ENCODE measurements around the gene PLCD3.

DNA sequence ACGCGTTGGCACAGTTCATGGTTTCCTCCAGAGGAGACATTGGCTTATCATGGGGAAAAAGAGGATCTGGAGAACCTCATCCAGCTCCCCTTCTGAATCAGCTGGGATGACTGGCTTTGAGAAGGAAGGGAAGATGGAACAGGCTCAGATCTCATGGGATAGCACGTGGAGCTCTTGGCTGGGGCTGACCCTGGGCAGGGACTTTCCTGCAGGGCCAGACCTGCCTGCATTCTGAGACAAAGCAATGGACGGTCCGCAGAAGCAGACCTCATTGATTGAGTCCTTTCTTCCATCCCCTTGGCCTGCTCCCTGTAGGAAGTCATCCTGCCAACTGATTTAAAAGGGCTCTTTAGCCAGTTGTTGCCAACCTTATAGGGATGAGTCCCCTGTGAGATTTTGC is 26.2 kb downstream of the PLCD3 start:
- no peak for TF ChIP-seq POLR2A (IDR thresholded peaks at IDR 0.05)
- TF ChIP-seq, protein P1, sequence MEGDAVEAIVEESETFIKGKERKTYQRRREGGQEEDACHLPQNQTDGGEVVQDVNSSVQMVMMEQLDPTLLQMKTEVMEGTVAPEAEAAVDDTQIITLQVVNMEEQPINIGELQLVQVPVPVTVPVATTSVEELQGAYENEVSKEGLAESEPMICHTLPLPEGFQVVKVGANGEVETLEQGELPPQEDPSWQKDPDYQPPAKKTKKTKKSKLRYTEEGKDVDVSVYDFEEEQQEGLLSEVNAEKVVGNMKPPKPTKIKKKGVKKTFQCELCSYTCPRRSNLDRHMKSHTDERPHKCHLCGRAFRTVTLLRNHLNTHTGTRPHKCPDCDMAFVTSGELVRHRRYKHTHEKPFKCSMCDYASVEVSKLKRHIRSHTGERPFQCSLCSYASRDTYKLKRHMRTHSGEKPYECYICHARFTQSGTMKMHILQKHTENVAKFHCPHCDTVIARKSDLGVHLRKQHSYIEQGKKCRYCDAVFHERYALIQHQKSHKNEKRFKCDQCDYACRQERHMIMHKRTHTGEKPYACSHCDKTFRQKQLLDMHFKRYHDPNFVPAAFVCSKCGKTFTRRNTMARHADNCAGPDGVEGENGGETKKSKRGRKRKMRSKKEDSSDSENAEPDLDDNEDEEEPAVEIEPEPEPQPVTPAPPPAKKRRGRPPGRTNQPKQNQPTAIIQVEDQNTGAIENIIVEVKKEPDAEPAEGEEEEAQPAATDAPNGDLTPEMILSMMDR (IDR thresholded peaks at IDR 0.05 in 8 of 11, conservative IDR thresholded peaks at IDR 0.05 in 3 of 11), result no peak
